Spleen (tissue), 7 donors: Measurements from ENCODE around the gene ALS2CL.

Experiments
- POLR2A ChIP-seq, 3 donors: fragments of 450-650 bp; IDR thresholded peaks; one replicate each; pipeline ENCODE4 v1.5.1; 2017; ENCODE audit warnings: antibody characterized with exemption in 3 of 3, mild to moderate bottlenecking in 1 of 3
- TF ChIP-seq, protein P1 (sequence below), 11 experiments: fragments of 200-600 bp in 7 of 11; fragments of 450-650 bp in 4 of 11; sonication (generic) in 4 of 11; IDR thresholded peaks in 8 of 11; conservative IDR thresholded peaks in 3 of 11; 1 replicate in 7 of 11; 2 replicates in 4 of 11; pipeline versions ENCODE4 v1.4.0 to v1.8.0; 2016 to 2021; ENCODE audit warnings: antibody characterized with exemption in 11 of 11, inconsistent platforms in 4 of 11, mild to moderate bottlenecking in 1 of 11
- donor health status: DM: no; HTN: no; CAD: no; lungs with moderate emphysema.
- donor health status: DM: no; HTN: no; CAD: no.
- donor health status: DM: no; HTN: no; CAD: no.

DNA sequence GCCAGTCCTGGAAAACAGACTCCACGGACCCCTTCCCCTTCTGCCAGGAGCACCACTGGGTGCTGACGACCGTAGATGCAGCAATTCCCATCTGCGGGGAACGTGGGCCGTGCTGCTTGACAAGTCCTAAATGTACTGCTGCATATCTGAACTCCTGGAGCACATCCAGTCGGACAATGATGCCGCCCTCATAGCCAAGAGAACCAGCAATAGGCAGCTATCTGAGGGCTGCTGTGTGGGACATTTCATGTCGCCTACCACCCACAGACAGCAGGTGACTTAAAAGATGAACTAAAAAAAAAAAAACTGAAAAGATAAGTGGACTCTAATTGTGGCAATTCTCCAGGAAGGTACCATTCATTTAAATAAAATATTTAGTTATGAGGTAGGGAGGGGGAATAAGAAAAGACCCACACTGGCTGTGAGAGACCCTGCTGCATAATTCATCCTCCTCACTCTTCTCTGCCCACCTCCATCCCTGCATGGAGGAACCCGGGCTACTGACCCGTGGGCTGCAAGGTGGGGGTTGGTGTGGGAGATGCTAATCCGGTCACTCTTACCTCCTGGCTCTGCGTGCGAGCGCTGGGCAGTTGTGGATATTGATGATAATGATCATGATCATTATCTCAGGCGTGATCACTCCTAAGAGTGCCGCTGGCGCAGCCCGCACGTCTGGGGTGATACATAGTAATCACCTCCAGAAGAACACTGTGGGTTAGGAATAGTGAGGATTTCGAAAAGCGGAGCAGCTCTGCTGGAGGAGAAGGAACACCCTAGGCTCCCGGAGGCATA, 28.3 kb downstream of the ALS2CL start:
- TF ChIP-seq, protein P1, sequence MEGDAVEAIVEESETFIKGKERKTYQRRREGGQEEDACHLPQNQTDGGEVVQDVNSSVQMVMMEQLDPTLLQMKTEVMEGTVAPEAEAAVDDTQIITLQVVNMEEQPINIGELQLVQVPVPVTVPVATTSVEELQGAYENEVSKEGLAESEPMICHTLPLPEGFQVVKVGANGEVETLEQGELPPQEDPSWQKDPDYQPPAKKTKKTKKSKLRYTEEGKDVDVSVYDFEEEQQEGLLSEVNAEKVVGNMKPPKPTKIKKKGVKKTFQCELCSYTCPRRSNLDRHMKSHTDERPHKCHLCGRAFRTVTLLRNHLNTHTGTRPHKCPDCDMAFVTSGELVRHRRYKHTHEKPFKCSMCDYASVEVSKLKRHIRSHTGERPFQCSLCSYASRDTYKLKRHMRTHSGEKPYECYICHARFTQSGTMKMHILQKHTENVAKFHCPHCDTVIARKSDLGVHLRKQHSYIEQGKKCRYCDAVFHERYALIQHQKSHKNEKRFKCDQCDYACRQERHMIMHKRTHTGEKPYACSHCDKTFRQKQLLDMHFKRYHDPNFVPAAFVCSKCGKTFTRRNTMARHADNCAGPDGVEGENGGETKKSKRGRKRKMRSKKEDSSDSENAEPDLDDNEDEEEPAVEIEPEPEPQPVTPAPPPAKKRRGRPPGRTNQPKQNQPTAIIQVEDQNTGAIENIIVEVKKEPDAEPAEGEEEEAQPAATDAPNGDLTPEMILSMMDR (IDR thresholded peaks at IDR 0.05 in 8 of 11, conservative IDR thresholded peaks at IDR 0.05 in 3 of 11): no peak
- no peak for TF ChIP-seq POLR2A (IDR thresholded peaks at IDR 0.05)
